Tibial nerve (tissue), 4 donors: Measurements from ENCODE around the gene DPAGT1.

Source experiments
- EP300 ChIP-seq, 2 donors: sonication (generic); formaldehyde crosslinking; IDR thresholded peaks; one replicate each; pipeline ENCODE4 v1.6.1; 2017; ENCODE audit warnings: antibody characterized with exemption in 2 of 2, mild to moderate bottlenecking in 1 of 2
- POLR2A ChIP-seq, 2 donors: fragments of 450-650 bp; IDR thresholded peaks; one replicate each; pipeline ENCODE4 v1.6.1; 2017; ENCODE audit warnings: antibody characterized with exemption in 2 of 2, mild to moderate bottlenecking in 2 of 2, moderate library complexity in 2 of 2
- TF ChIP-seq, protein P1 (sequence below), 5 experiments: fragments of 200-600 bp in 3 of 5; fragments of 450-650 bp in 2 of 5; sonication (generic) in 3 of 5; IDR thresholded peaks; one replicate each; pipeline ENCODE4 v1.5.1; 2016 to 2019; ENCODE audit warnings: antibody characterized with exemption in 5 of 5, mild to moderate bottlenecking in 3 of 5, moderate library complexity in 2 of 5

DNA sequence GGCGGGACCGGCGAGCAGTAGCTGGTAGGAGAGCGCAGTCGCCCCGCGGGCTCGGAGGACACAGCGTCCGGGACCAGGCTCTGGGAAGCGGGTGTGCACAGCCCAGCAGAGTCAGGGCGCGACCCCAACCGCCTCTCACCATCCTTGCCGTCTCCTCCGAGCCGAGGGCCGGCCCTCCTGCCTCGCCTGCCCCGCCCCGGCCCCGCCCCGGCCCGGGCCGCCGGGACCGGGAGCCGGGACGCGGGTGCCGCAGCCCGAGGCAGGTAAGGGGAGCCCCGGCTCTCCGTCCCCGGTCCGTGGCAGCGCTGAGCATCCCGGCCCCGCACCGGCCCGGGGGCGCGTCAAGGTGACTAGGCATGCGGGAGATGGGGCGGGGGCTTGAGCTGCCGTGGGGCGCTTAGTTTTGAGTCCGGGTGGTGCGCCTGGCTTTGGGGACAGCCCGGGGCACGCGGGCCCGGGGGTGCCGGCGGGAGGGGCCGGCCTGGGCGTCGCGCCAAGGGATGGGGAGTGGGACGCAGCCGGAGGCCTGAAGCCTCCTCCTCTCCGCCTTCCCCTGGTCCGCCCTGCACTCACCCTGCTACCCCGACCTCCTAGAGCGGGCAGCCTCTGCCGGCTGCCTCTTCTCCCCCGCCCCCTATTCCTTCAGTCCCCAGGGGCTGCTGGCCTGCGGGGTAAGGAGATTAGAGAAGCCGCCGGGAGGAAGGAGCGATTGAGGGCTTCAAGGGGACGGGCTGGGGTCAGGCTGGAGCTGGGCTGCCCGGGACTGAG lies 47.5 kb upstream of the DPAGT1 start, which contains the start of gene ABCG4:
- TF ChIP-seq, protein P1, sequence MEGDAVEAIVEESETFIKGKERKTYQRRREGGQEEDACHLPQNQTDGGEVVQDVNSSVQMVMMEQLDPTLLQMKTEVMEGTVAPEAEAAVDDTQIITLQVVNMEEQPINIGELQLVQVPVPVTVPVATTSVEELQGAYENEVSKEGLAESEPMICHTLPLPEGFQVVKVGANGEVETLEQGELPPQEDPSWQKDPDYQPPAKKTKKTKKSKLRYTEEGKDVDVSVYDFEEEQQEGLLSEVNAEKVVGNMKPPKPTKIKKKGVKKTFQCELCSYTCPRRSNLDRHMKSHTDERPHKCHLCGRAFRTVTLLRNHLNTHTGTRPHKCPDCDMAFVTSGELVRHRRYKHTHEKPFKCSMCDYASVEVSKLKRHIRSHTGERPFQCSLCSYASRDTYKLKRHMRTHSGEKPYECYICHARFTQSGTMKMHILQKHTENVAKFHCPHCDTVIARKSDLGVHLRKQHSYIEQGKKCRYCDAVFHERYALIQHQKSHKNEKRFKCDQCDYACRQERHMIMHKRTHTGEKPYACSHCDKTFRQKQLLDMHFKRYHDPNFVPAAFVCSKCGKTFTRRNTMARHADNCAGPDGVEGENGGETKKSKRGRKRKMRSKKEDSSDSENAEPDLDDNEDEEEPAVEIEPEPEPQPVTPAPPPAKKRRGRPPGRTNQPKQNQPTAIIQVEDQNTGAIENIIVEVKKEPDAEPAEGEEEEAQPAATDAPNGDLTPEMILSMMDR (IDR thresholded peaks at IDR 0.05): no peak
- TF ChIP-seq POLR2A (IDR thresholded peaks at IDR 0.05) (no peak), EP300 (IDR thresholded peaks at IDR 0.05) (no peak)
